K562 (cell line): ENCODE results near the gene NAP1L4. TPM values are rescaled to one million over a fixed set of nuclear protein-coding genes. Genes with fewer than 3 reads are reported as not detected.
A peak's percentile ranks its signal among the peaks of the same experiment; 100 is the strongest.

Experiments
- ATAC-seq: fragments of 200-7000 bp; cut with Tn5 transposase; 3 replicates; pipeline ENCODE4 v1.9.1; 2020; ENCODE audit warnings: moderate library complexity
- BruUV-seq: library from RNA; stranded (reverse); fragments of 400-500 nt; replicated peaks from 2 replicates; lab custom pipeline; 2021; lab: Mats Ljungman, UMichigan
- CTCF ChIA-PET: fragments of 300-600 bp; formaldehyde crosslinking; extraction: SDS; loops from one replicate; lab custom pipeline; 2021; ENCODE audit warnings: low intra/inter-chr PET ratio; lab: Yijun Ruan, JAX
- POLR2A ChIA-PET: fragments of 300-600, 350-650 bp; sonication (Branson Sonifier 250); formaldehyde crosslinking; extraction: SDS; loops from one replicate; lab custom pipeline; 2021; ENCODE audit warnings: antibody characterized with exemption, inconsistent platforms; lab: Yijun Ruan, JAX
- DNase-seq, 4 experiments: peaks; one replicate each; pipeline versions ENCODE4 v3.0.0 to v3.0.0-alpha.2; 2011 to 2018; ENCODE audit warnings: low spot score in 3 of 4, mixed read lengths in 3 of 4; ENCODE audit errors: extremely low read depth in 1 of 4
- FAIRE-seq: peaks from 2 replicates; lab custom pipeline; 2011; peaks lifted over from hg19 to GRCh38; lab: Jason Lieb, UNC
- H2AFZ ChIP-seq: 2 replicates; pipeline ENCODE4 v1.6.0; 2011; ENCODE audit warnings: low read depth, low read length, control low read depth, inconsistent platforms
- H3K27ac ChIP-seq: fragments of 200-600 bp; 3 replicates; pipeline ENCODE4 v1.8.0; 2011; ENCODE audit warnings: low read depth, mild to moderate bottlenecking, control low read depth, inconsistent platforms, low read length, moderate library complexity, mixed read lengths; ENCODE audit errors: extremely low read depth
- H3K27me3 ChIP-seq, 2 experiments: fragments of 300-600 bp in 1 of 2; 2 replicates in 1 of 2; 3 replicates in 1 of 2; pipeline versions ENCODE4 v1.6.0 to v1.8.0; 2011; ENCODE audit warnings: inconsistent platforms in 2 of 2, low read length in 2 of 2, mild to moderate bottlenecking in 1 of 2, mixed read lengths in 1 of 2, moderate library complexity in 1 of 2; ENCODE audit not compliant: control insufficient read depth in 2 of 2, insufficient read depth in 2 of 2
- H3K36me3 ChIP-seq: fragments of 300-600 bp; 3 replicates; pipeline ENCODE4 v1.8.0; 2011; ENCODE audit warnings: mild to moderate bottlenecking, low read length, inconsistent platforms; ENCODE audit not compliant: control insufficient read depth, insufficient read depth
- H3K4me1 ChIP-seq, 2 experiments: fragments of 200-600 bp in 1 of 2; replicated peaks in 1 of 2; 2 replicates in 1 of 2; 3 replicates in 1 of 2; pipeline versions ENCODE4 v1.5.1 to v1.8.0; 2011; ENCODE audit warnings: inconsistent platforms in 2 of 2, low read length in 2 of 2, mild to moderate bottlenecking in 1 of 2, mixed read lengths in 1 of 2, moderate library complexity in 1 of 2; ENCODE audit not compliant: control insufficient read depth in 2 of 2, insufficient read depth in 2 of 2
- H3K4me2 ChIP-seq: 2 replicates; pipeline ENCODE4 v1.6.1; 2011; ENCODE audit warnings: low read length, control low read depth, inconsistent platforms, mixed read lengths; ENCODE audit not compliant: insufficient read depth
- H3K4me3 ChIP-seq: fragments of 200-600 bp; sonication (generic), shearing (Covaris generic); 2 replicates; pipeline ENCODE4 v1.5.1; 2016; ENCODE audit warnings: control low read depth, inconsistent platforms
- H3K79me2 ChIP-seq: fragments of 200-600 bp; 3 replicates; pipeline ENCODE4 v1.8.0; 2011; ENCODE audit warnings: low read length, inconsistent platforms; ENCODE audit not compliant: control insufficient read depth, insufficient read depth
- H3K9ac ChIP-seq, 2 experiments: 2 replicates each; pipeline versions ENCODE4 v1.6.0 to v1.6.1; 2011; ENCODE audit warnings: low read depth in 2 of 2, low read length in 2 of 2, control low read depth in 1 of 2, inconsistent platforms in 1 of 2, mild to moderate bottlenecking in 1 of 2, mixed read lengths in 1 of 2; ENCODE audit not compliant: insufficient read depth in 1 of 2
- H3K9me1 ChIP-seq: one replicate; pipeline ENCODE4 v1.6.0; 2011; ENCODE audit warnings: inconsistent platforms, mild to moderate bottlenecking, low read length, moderate library complexity; ENCODE audit not compliant: control insufficient read depth, insufficient read depth
- H3K9me3 ChIP-seq: replicated peaks from 2 replicates; pipeline ENCODE4 v1.5.1; 2011; ENCODE audit warnings: low read depth, low read length, inconsistent platforms; ENCODE audit not compliant: control insufficient read depth, insufficient read depth
- H4K20me1 ChIP-seq: replicated peaks from 2 replicates; pipeline ENCODE4 v1.6.1; 2011; ENCODE audit warnings: low read length, inconsistent platforms, mixed read lengths; ENCODE audit not compliant: control insufficient read depth, insufficient read depth
- CTBP1 ChIP-seq: fragments of 450-650 bp; IDR thresholded peaks from 2 replicates; pipeline ENCODE4 v1.6.1; 2016; ENCODE audit warnings: borderline replicate concordance
- DIDO1 ChIP-seq: fragments of 450-650 bp; IDR thresholded peaks from 2 replicates; pipeline ENCODE4 v1.6.1; 2016; ENCODE audit warnings: low read depth, missing biosample characterization, missing genetic modification characterization
- FOXK2 ChIP-seq, 2 experiments: fragments of 450-650 bp; IDR thresholded peaks in 1 of 2; conservative IDR thresholded peaks in 1 of 2; 2 replicates each; pipeline ENCODE4 v1.6.1; 2016; ENCODE audit warnings: low read depth in 2 of 2, mild to moderate bottlenecking in 1 of 2
- MTA3 ChIP-seq: fragments of 450-650 bp; formaldehyde crosslinking; IDR thresholded peaks from 2 replicates; pipeline ENCODE4 v1.6.1; 2017; ENCODE audit warnings: mild to moderate bottlenecking, borderline replicate concordance
- RBFOX2 ChIP-seq: fragments of 200-400 bp; formaldehyde crosslinking; IDR thresholded peaks from 2 replicates; pipeline ENCODE4 v1.6.1; 2017; ENCODE audit warnings: low read depth, mild to moderate bottlenecking, low read length, moderate library complexity
- SMARCE1 ChIP-seq: fragments of 450-650 bp; IDR thresholded peaks from 2 replicates; pipeline ENCODE4 v1.7.1; 2016; ENCODE audit warnings: mild to moderate bottlenecking
- SNIP1 ChIP-seq: fragments of 450-650 bp; IDR thresholded peaks from 2 replicates; pipeline ENCODE4 v1.7.1; 2017; ENCODE audit warnings: low read depth, mild to moderate bottlenecking
- USF2 ChIP-seq: sonication (generic); formaldehyde crosslinking; IDR thresholded peaks from 2 replicates; pipeline ENCODE4 v1.5.0; 2020; ENCODE audit warnings: missing genetic modification reagents
- WHSC1 ChIP-seq: IDR thresholded peaks from one replicate; pipeline ENCODE4 v1.6.1; 2012; ENCODE audit warnings: low read length, control low read depth, inconsistent platforms
- ZC3H11A ChIP-seq: IDR thresholded peaks from 2 replicates; pipeline ENCODE4 v1.6.1; 2012; ENCODE audit warnings: low read depth, low read length, improper control_type of control experiment
- ZEB2 ChIP-seq: fragments of 450-650 bp; IDR thresholded peaks from 2 replicates; pipeline ENCODE4 v1.6.1; 2016
- ZNF224 ChIP-seq: sonication (generic); formaldehyde crosslinking; IDR thresholded peaks from 2 replicates; pipeline ENCODE4 v1.8.0; 2022; ENCODE audit warnings: mild to moderate bottlenecking, missing genetic modification reagents
- ZNF551 ChIP-seq: fragments of 250-450 bp; sonication (Bioruptor Pico); IDR thresholded peaks from 2 replicates; pipeline ENCODE4 v1.5.0; 2021; ENCODE audit warnings: mild to moderate bottlenecking, moderate library complexity
- WGBS: fragments of 100-300 bp; shearing (Covaris generic); methylation state at CpG from one replicate; pipeline ENCODE4 v1.1.6; 2016; ENCODE audit warnings: low coverage, mixed read lengths; ENCODE audit not compliant: insufficient coverage; ENCODE audit errors: missing lambda C conversion rate; 5-methylcytosine and 5-hydroxymethylcytosine counted together
- in situ Hi-C: fragments of 300-500 bp; cut with MboI; formaldehyde crosslinking; loops from 4 replicates; pipeline ENCODE4 v1.15.0; 2018; ENCODE audit warnings: inconsistent platforms, mixed read lengths
- intact Hi-C: fragments of 100-400 bp; cut with micrococcal nuclease; formaldehyde crosslinking; loops from 2 replicates; pipeline ENCODE4 v1.14.2; 2022
- polyA plus RNA-seq, 8 experiments: library from polyadenylated mRNA; depleted of rRNA in 4 of 8; stranded (reverse) in 5 of 8; unstranded in 3 of 8; fragments of >200 nt; fragmentation: Nextera tagmentation in 2 of 8; fragmentation: Illumina TruSeq in 1 of 8; extraction: Ambion mirVana in 2 of 8; extraction: Trizol in 1 of 8; gene quantifications; 2 replicates each; pipeline versions ENCODE4 v1.2.1 to v1.2.3, GENCODE V29; 2011 to 2014; ENCODE audit warnings: inconsistent platforms in 1 of 8, missing spikeins in 1 of 8
- total RNA-seq, 7 experiments: library from RNA; depleted of rRNA in 6 of 7; stranded (reverse); fragments of >200 nt in 6 of 7; fragmentation: Illumina TruSeq in 2 of 7; extraction: Trizol in 2 of 7; gene quantifications; 2 replicates each; pipeline versions ENCODE4 v1.2.1 to v1.2.3, GENCODE V29; 2011 to 2021; ENCODE audit warnings: low replicate concordance in 1 of 7

The NAP1L4 gene
- total and polyA plus RNA-seq, 9 of the 15 experiments (the other 6 are each of a cell fraction or from before 2014, with no cell fraction given) = 34.1 to 237 (median 179) TPM

GRCh38 chr11:2931420-2931746, 60.7 kb downstream of the NAP1L4 start:
- no peak for FAIRE-seq
- peaks cover 13% of the 10 kb centered on the region for H4K20me1 ChIP-seq
- no peaks in the 10 kb centered on the region for H3K9me1 ChIP-seq
- in situ Hi-C loops (no loop called here), intact Hi-C loops (no loop called here)
- peaks cover 10 to 66% of the 10 kb centered on the region in 2 experiments; a peak in 4 of 5 replicates for H3K4me1 ChIP-seq
- no peak overlapping the region for H2AFZ ChIP-seq
- TF ChIP-seq DIDO1 (tag) (no peak), ZEB2 (0 out of 2 replicates have a peak, but pooled peaks have one; percentile 18)
- TF ChIP-seq, all 486 proteins: peak for 1
- POLR2A ChIA-PET = interaction anchor here (1.0 to 1.2 kb wide), 2 partner anchors 10 to 38 kb away, joined by 3 read pairs; no protein-coding TSS in a partner anchor
- Histone ChIP-seq H3K27me3 (no peaks in the 10 kb centered on the region), H3K27ac (no peak overlapping the region), H3K9me3 (no peaks in the 10 kb centered on the region), H3K79me2 (peaks cover 15% of the 10 kb centered on the region; the same call in 2 of the 3 replicates), H3K9ac (peak overlapping the region in 1 of 2 experiments; percentile 71; a peak in 1 of 4 replicates), H3K4me2 (no peak overlapping the region), H3K36me3 (no peaks in the 10 kb centered on the region), H3K4me3 (no peak overlapping the region)
- no peak for ATAC-seq
- 49% methylated on average over 4 of the region's 4 CpGs for WGBS
- BruUV-seq = no TSS peak
- no peak for DNase-seq
- CTCF ChIA-PET = interaction anchor here (5.2 kb wide), 1 partner anchor 398 kb away, joined by 59 read pairs; no protein-coding TSS in a partner anchor

- ChIA-PET POLR2A (interaction anchor here (0.7 to 2.3 kb wide), 6 partner anchors 10 to 446 kb away, joined by 4 to 13 read pairs (median 6); no protein-coding TSS in a partner anchor), CTCF (interaction anchor here (0.8 to 5.2 kb wide), 4 partner anchors 38 to 398 kb away, joined by 3 to 59 read pairs (median 6); no protein-coding TSS in a partner anchor)
- in situ Hi-C loops = no loop called here
- Histone ChIP-seq H3K36me3 (no peaks in the 10 kb centered on the region), H3K4me2 (peak overlapping the region; percentile 87), H3K27me3 (no peaks in the 10 kb centered on the region), H3K9me3 (no peaks in the 10 kb centered on the region), H4K20me1 (peaks cover 13% of the 10 kb centered on the region), H2AFZ (peak overlapping the region; percentile 93), H3K27ac (peak overlapping the region; percentile 73), H3K9me1 (no peaks in the 10 kb centered on the region), H3K9ac (peak overlapping the region; percentile 68 to 81; a peak in 3 of 4 replicates), H3K79me2 (peaks cover 15% of the 10 kb centered on the region; the same call in 2 of the 3 replicates), H3K4me1 (peaks cover 10 to 66% of the 10 kb centered on the region in 2 experiments; a peak in 4 of 5 replicates), H3K4me3 (peak overlapping the region; percentile 76)
- intact Hi-C loops = loop anchor here (1.0 kb wide), 2 partner anchors 39 to 398 kb away; no protein-coding TSS in a partner anchor
- WGBS = 44% methylated on average over 16 of the region's 21 CpGs
- peak; percentile 77 for FAIRE-seq
- no TSS peak for BruUV-seq
- DNase-seq = peak; percentile 70 to 77 (median 74)
- peak; percentile 71 for ATAC-seq
- TF ChIP-seq WHSC1 (no peak), SNIP1 (no peak), ZNF224 (no peak), MTA3 (peak; percentile 42; the same call in 1 of the 2 replicates), ZC3H11A (no peak), CTBP1 (peak; percentile 73), USF2 (CRISPR knock-in tag) (no peak), FOXK2 (conservative IDR thresholded peaks at IDR 0.05 in 1 of 2, IDR thresholded peaks at IDR 0.05 in 1 of 2; ENCODE audit: low read depth in 2 of 2) (no peak), RBFOX2 (no peak), SMARCE1 (no peak; the same call in 1 of the 2 replicates), ZNF551 (CRISPR knock-in tag) (no peak)
Observed at GRCh38 chr11:2930704-2931419, 61.3 kb downstream of the NAP1L4 start.
